HepG2 (cell line): ENCODE results near the gene RTP3. TPM values are rescaled to one million over a fixed set of nuclear protein-coding genes. Genes with fewer than 3 reads are reported as not detected.

Source experiments
- ATF2 ChIP-seq: sonication (generic); formaldehyde crosslinking; IDR thresholded peaks from 2 replicates; pipeline ENCODE4 v1.4.0; 2020; ENCODE audit warnings: missing genetic modification reagents
- CCDC6 ChIP-seq: sonication (generic); formaldehyde crosslinking; IDR thresholded peaks from 2 replicates; pipeline ENCODE4 v1.8.1; 2022; ENCODE audit warnings: mild to moderate bottlenecking, missing genetic modification reagents, moderate library complexity
- CENPT ChIP-seq: sonication (generic); formaldehyde crosslinking; IDR thresholded peaks from 2 replicates; pipeline ENCODE4 v1.8.0; 2022; ENCODE audit warnings: low read depth, mild to moderate bottlenecking, moderate library complexity, missing genetic modification reagents
- CREM ChIP-seq, 2 experiments: sonication (generic) in 1 of 2; formaldehyde crosslinking in 1 of 2; IDR thresholded peaks; 2 replicates each; pipeline versions ENCODE4 v1.4.0 to v1.6.1; 2016 to 2020; ENCODE audit warnings: antibody characterized with exemption in 1 of 2, mild to moderate bottlenecking in 1 of 2, missing genetic modification reagents in 1 of 2
- EED ChIP-seq: sonication (generic); formaldehyde crosslinking; IDR thresholded peaks from 2 replicates; pipeline ENCODE4 v1.5.0; 2020; ENCODE audit warnings: mild to moderate bottlenecking, missing genetic modification reagents
- ELF3 ChIP-seq: IDR thresholded peaks from 2 replicates; pipeline ENCODE4 v1.6.1; 2016; ENCODE audit warnings: missing genetic modification reagents, missing compliant biosample characterization
- GATAD2A ChIP-seq: IDR thresholded peaks from 2 replicates; pipeline ENCODE4 v1.6.1; 2016
- HES4 ChIP-seq: sonication (generic); formaldehyde crosslinking; IDR thresholded peaks from 2 replicates; pipeline ENCODE4 v1.9.0; 2021; ENCODE audit warnings: mild to moderate bottlenecking, missing genetic modification reagents, borderline replicate concordance
- IKZF1 ChIP-seq: fragments of 450-650 bp; IDR thresholded peaks from 2 replicates; pipeline ENCODE4 v1.7.1; 2016
- JARID2 ChIP-seq: sonication (generic); formaldehyde crosslinking; IDR thresholded peaks from 2 replicates; pipeline ENCODE4 v1.8.1; 2023; ENCODE audit warnings: missing genetic modification reagents, inconsistent platforms; ENCODE audit not compliant: insufficient replicate concordance
- KLF6 ChIP-seq: IDR thresholded peaks from 2 replicates; pipeline ENCODE4 v1.8.0; 2016; ENCODE audit warnings: missing biosample characterization, missing genetic modification reagents
- MEF2D ChIP-seq: sonication (generic); formaldehyde crosslinking; IDR thresholded peaks from 2 replicates; pipeline ENCODE4 v1.5.1; 2020; ENCODE audit warnings: mild to moderate bottlenecking, missing genetic modification reagents
- MYPOP ChIP-seq: sonication (generic); formaldehyde crosslinking; IDR thresholded peaks from 2 replicates; pipeline ENCODE4 v1.8.1; 2023; ENCODE audit warnings: mild to moderate bottlenecking, moderate library complexity, missing genetic modification reagents
- NFKB2 ChIP-seq: sonication (generic); formaldehyde crosslinking; IDR thresholded peaks from 2 replicates; pipeline ENCODE4 v1.4.0; 2020; ENCODE audit warnings: missing genetic modification reagents, borderline replicate concordance
- NR2C2 ChIP-seq: sonication (generic); formaldehyde crosslinking; IDR thresholded peaks from 2 replicates; pipeline ENCODE4 v1.4.0; 2020; ENCODE audit warnings: missing genetic modification reagents, mild to moderate bottlenecking, moderate library complexity, borderline replicate concordance
- PRMT3 ChIP-seq: sonication (generic); formaldehyde crosslinking; IDR thresholded peaks from 2 replicates; pipeline ENCODE4 v1.8.1; 2022; ENCODE audit warnings: low read depth, mild to moderate bottlenecking, moderate library complexity, missing genetic modification reagents, borderline replicate concordance
- SKIL ChIP-seq: sonication (generic); formaldehyde crosslinking; IDR thresholded peaks from 2 replicates; pipeline ENCODE4 v1.8.0; 2022; ENCODE audit warnings: missing genetic modification reagents, mild to moderate bottlenecking, moderate library complexity, borderline replicate concordance
- ZEB1 ChIP-seq: IDR thresholded peaks from 2 replicates; pipeline ENCODE4 v1.6.1; 2012; ENCODE audit warnings: mild to moderate bottlenecking, low read depth, inconsistent platforms; ENCODE audit not compliant: insufficient replicate concordance
- ZFP37 ChIP-seq: sonication (generic); formaldehyde crosslinking; IDR thresholded peaks from 2 replicates; pipeline ENCODE4 v1.4.0; 2020; ENCODE audit warnings: missing genetic modification reagents, borderline replicate concordance
- ZMYM3 ChIP-seq: sonication (generic); formaldehyde crosslinking; IDR thresholded peaks from 2 replicates; pipeline ENCODE4 v1.5.1; 2020; ENCODE audit warnings: mild to moderate bottlenecking, missing genetic modification reagents
- ZNF558 ChIP-seq: sonication (generic); formaldehyde crosslinking; IDR thresholded peaks from 2 replicates; pipeline ENCODE4 v1.9.0; 2022; ENCODE audit warnings: mild to moderate bottlenecking, missing genetic modification reagents, borderline replicate concordance
- ZNF577 ChIP-seq: sonication (generic); formaldehyde crosslinking; IDR thresholded peaks from 2 replicates; pipeline ENCODE4 v1.4.0; 2020; ENCODE audit warnings: mild to moderate bottlenecking, low read depth, missing genetic modification reagents, borderline replicate concordance
- ZNF607 ChIP-seq: sonication (generic); formaldehyde crosslinking; IDR thresholded peaks from 2 replicates; pipeline ENCODE4 v1.5.1; 2020; ENCODE audit warnings: missing genetic modification reagents, mild to moderate bottlenecking, borderline replicate concordance
- ZNF615 ChIP-seq: sonication (generic); formaldehyde crosslinking; IDR thresholded peaks from 2 replicates; pipeline ENCODE4 v1.5.0; 2020; ENCODE audit warnings: mild to moderate bottlenecking, missing genetic modification reagents, borderline replicate concordance
- polyA plus RNA-seq, 8 experiments: library from polyadenylated mRNA; depleted of rRNA in 3 of 8; stranded (reverse) in 7 of 8; unstranded in 1 of 8; fragments of >200 nt; fragmentation: Illumina TruSeq in 4 of 8; extraction: Trizol in 4 of 8; gene quantifications; 2 replicates each; pipeline versions ENCODE4 v1.2.1 to v1.2.3, GENCODE V29; 2011 to 2016; ENCODE audit warnings: low read depth in 4 of 8, missing spikeins in 1 of 8, mixed read lengths in 1 of 8; ENCODE audit not compliant: insufficient read depth in 1 of 8
- total RNA-seq, 5 experiments: library from RNA; depleted of rRNA; stranded (reverse); fragments of >200 nt; fragmentation: Illumina TruSeq; extraction: Trizol; gene quantifications; 2 replicates each; pipeline ENCODE4 v1.2.3, GENCODE V29; 2016; ENCODE audit warnings: low read depth in 1 of 5
- TF ChIP-seq, protein P1 (sequence below): sonication (generic); formaldehyde crosslinking; IDR thresholded peaks from 2 replicates; pipeline ENCODE4 v1.5.1; 2020; ENCODE audit warnings: mild to moderate bottlenecking, missing genetic modification reagents, borderline replicate concordance

RTP3 gene
- total and polyA plus RNA-seq, 2 of the 13 experiments (the other 11 are each of a cell fraction or from before 2014, with no cell fraction given): 0.09 TPM; not detected in 1

DNA sequence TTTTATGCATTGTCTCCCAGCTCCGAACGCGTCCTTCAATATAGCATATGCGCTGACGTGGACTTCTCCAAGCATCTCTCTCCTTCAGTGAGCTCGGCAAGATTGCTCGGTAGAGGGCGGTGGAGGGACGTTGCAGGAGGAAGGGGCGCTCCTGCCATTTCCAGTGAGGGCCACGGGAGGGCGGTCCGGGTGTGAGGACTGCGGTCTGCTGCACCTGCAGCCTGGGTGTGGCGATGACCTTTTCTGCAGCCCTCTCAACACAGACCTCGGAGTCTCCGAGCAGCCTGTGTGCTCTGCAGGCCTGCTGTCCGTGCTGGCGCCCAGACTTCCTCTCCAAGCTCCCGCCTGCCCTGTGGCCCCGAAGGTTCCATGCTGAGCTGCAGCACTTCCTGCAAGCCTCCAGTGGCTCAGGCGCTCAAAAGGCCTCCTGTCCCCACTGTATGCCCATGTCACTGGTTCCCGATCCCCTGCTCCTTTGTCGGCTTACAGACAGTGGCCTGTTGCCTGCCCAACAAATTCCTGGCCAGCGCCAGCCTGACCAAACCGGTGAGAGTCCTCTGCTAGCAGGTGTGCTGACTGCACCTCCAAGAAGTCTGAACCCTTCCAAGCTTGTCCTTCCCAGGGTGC, 8.9 kb upstream of the RTP3 start (continued):
- TF ChIP-seq ZNF577 (CRISPR knock-in tag): no peak
- no peak for TF ChIP-seq PRMT3 (CRISPR knock-in tag)
- peak; percentile 64 for TF ChIP-seq ELF3 (CRISPR knock-in tag)
- peak; percentile 39 for TF ChIP-seq JARID2 (CRISPR knock-in tag)
- TF ChIP-seq CENPT (CRISPR knock-in tag): no peak
- TF ChIP-seq IKZF1: no peak
- TF ChIP-seq ZNF558 (CRISPR knock-in tag): no peak
- no peak for TF ChIP-seq ZNF615 (CRISPR knock-in tag)
- no peak for TF ChIP-seq HES4 (CRISPR knock-in tag)
- TF ChIP-seq, protein P1, sequence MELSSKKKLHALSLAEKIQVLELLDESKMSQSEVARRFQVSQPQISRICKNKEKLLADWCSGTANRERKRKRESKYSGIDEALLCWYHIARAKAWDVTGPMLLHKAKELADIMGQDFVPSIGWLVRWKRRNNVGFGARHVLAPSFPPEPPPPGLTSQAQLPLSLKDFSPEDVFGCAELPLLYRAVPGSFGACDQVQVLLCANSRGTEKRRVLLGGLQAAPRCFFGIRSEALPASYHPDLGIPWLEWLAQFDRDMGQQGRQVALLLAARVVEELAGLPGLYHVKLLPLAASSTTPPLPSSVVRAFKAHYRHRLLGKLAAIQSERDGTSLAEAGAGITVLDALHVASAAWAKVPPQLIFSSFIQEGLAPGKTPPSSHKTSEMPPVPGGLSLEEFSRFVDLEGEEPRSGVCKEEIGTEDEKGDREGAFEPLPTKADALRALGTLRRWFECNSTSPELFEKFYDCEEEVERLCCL: no peak
- no peak for TF ChIP-seq MYPOP (CRISPR knock-in tag)
- TF ChIP-seq ZMYM3 (CRISPR knock-in tag): no peak
- TF ChIP-seq EED: no peak
- TF ChIP-seq NFKB2 (CRISPR knock-in tag): peak; percentile 81; the same call in 1 of the 2 replicates
- TF ChIP-seq CREM (IDR thresholded peaks at IDR 0.05): no peak
- no peak for TF ChIP-seq CREM (CRISPR knock-in tag; IDR thresholded peaks at IDR 0.05)
- TF ChIP-seq ZEB1: no peak
- no peak for TF ChIP-seq MEF2D (CRISPR knock-in tag)
- no peak for TF ChIP-seq ZFP37
- peak; percentile 57; the same call in 1 of the 2 replicates for TF ChIP-seq ATF2 (CRISPR knock-in tag)
- TF ChIP-seq KLF6 (CRISPR knock-in tag): 0 out of 2 replicates have a peak, but pooled peaks have one; percentile 58
- no peak for TF ChIP-seq SKIL (CRISPR knock-in tag)
- TF ChIP-seq CCDC6 (CRISPR knock-in tag): 0 out of 2 replicates have a peak, but pooled peaks have one; percentile 38
- no peak for TF ChIP-seq ZNF607 (CRISPR knock-in tag)
- TF ChIP-seq GATAD2A: peak; percentile 62; the same call in 1 of the 2 replicates
- TF ChIP-seq NR2C2: no peak
